ENCODE results near the gene ZNF80.

The ZNF80 gene

GRCh38 chr3:114207768-114208167 lies 29.6 kb downstream of the ZNF80 start:
- Mint-ChIP-seq H3K27ac (no peak overlapping the region), H3K36me3 (no peaks in the 10 kb centered on the region), H3K9me3 (no peaks in the 10 kb centered on the region), H3K4me3 (no peak overlapping the region), H3K27me3 (no peaks in the 10 kb centered on the region), H3K4me1 (no peaks in the 10 kb centered on the region)

GRCh38 chr3:114206342-114206741 lies 31.0 kb downstream of the ZNF80 start:
- no peaks in the 10 kb centered on the region for H3K36me3 Mint-ChIP-seq
- H3K27me3 Mint-ChIP-seq = no peaks in the 10 kb centered on the region
- H3K4me1 Mint-ChIP-seq = no peaks in the 10 kb centered on the region
- H3K27ac Mint-ChIP-seq = no peak overlapping the region
- H3K9me3 Mint-ChIP-seq = peaks cover 7% of the 10 kb centered on the region
- no peak overlapping the region for H3K4me3 Mint-ChIP-seq

- Mint-ChIP-seq H3K4me1 (no peaks in the 10 kb centered on the region), H3K4me3 (no peak overlapping the region), H3K9me3 (peaks cover 7% of the 10 kb centered on the region), H3K27me3 (no peaks in the 10 kb centered on the region), H3K27ac (no peak overlapping the region), H3K36me3 (no peaks in the 10 kb centered on the region)
Measured at GRCh38 chr3:114205541-114205940, 31.8 kb downstream of the ZNF80 start.

- no peaks in the 10 kb centered on the region for H3K36me3 Mint-ChIP-seq
- no peaks in the 10 kb centered on the region for H3K4me1 Mint-ChIP-seq
- no peaks in the 10 kb centered on the region for H3K27me3 Mint-ChIP-seq
- H3K9me3 Mint-ChIP-seq = no peaks in the 10 kb centered on the region
- H3K4me3 Mint-ChIP-seq = no peak overlapping the region
- H3K27ac Mint-ChIP-seq = no peak overlapping the region
Measured at GRCh38 chr3:114194750-114195149, 42.6 kb downstream of the ZNF80 start.

GRCh38 chr3:114192136-114192535 lies 45.2 kb downstream of the ZNF80 start:
- H3K27me3 Mint-ChIP-seq = no peaks in the 10 kb centered on the region
- no peak overlapping the region for H3K4me3 Mint-ChIP-seq
- no peak overlapping the region for H3K27ac Mint-ChIP-seq
- no peaks in the 10 kb centered on the region for H3K4me1 Mint-ChIP-seq
- no peaks in the 10 kb centered on the region for H3K9me3 Mint-ChIP-seq
- no peaks in the 10 kb centered on the region for H3K36me3 Mint-ChIP-seq

GRCh38 chr3:114186501-114186900 lies 50.9 kb downstream of the ZNF80 start:
- no peak overlapping the region for H3K4me3 Mint-ChIP-seq
- peaks cover 7% of the 10 kb centered on the region for H3K36me3 Mint-ChIP-seq
- peaks cover 2% of the 10 kb centered on the region for H3K27me3 Mint-ChIP-seq
- H3K9me3 Mint-ChIP-seq = peaks cover 11% of the 10 kb centered on the region
- H3K27ac Mint-ChIP-seq = no peak overlapping the region
- H3K4me1 Mint-ChIP-seq = no peaks in the 10 kb centered on the region
